Measurements from ENCODE around the gene RGS9.

DNA sequence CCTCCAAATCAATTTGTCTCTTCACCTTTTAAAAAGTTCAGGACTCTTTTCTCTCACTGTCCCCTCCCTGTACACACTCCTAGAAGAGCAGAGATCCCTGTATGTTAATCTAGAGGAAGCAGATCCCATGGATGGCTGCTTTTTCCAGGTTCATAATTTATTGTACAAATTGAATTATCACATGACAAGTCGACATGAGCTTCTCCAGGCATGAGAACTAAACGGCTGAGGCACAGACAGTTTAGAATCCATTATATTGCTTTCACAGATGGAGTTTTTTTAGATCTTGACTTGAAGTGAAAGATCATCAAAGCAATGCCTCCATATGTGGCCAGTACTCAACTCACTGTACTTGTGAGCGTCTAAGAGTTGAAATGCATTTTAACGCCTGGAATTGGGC lies 47.9 kb downstream of the RGS9 start:
- no peak for TF ChIP-seq SP1 (IDR thresholded peaks at IDR 0.05)
- TF ChIP-seq BHLHE40 (IDR thresholded peaks at IDR 0.05; ENCODE audit: borderline replicate concordance) = no peak
- TF ChIP-seq FOXA1 (IDR thresholded peaks at IDR 0.05) = no peak
- TF ChIP-seq HDGF (IDR thresholded peaks at IDR 0.05; ENCODE audit: borderline replicate concordance) = no peak
- no peak for TF ChIP-seq FOXK2 (IDR thresholded peaks at IDR 0.05)
- TF ChIP-seq SUZ12 (IDR thresholded peaks at IDR 0.05) = no peak
- no peak for TF ChIP-seq FOXM1 (IDR thresholded peaks at IDR 0.05; ENCODE audit: borderline replicate concordance)
- no peak for TF ChIP-seq ZNF384 (IDR thresholded peaks at IDR 0.05)
- TF ChIP-seq, protein P1, sequence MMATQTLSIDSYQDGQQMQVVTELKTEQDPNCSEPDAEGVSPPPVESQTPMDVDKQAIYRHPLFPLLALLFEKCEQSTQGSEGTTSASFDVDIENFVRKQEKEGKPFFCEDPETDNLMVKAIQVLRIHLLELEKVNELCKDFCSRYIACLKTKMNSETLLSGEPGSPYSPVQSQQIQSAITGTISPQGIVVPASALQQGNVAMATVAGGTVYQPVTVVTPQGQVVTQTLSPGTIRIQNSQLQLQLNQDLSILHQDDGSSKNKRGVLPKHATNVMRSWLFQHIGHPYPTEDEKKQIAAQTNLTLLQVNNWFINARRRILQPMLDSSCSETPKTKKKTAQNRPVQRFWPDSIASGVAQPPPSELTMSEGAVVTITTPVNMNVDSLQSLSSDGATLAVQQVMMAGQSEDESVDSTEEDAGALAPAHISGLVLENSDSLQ (IDR thresholded peaks at IDR 0.05) = no peak
- no peak for TF ChIP-seq LEF1 (IDR thresholded peaks at IDR 0.05; ENCODE audit: borderline replicate concordance)
- no peak for TF ChIP-seq NFRKB (IDR thresholded peaks at IDR 0.05)
- TF ChIP-seq ELF4 (IDR thresholded peaks at IDR 0.05) = no peak

Measured in HEK293T (cell line).